Endothelial cell of umbilical vein (primary cell): ENCODE measurements around the gene UIMC1. TPM values are rescaled to one million over a fixed set of nuclear protein-coding genes. Genes with fewer than 3 reads are reported as not detected.

ENCODE experiments used
- BruUV-seq: library from RNA; stranded (reverse); fragments of 400-500 nt; replicated peaks from 2 replicates; lab custom pipeline; 2021; lab: Mats Ljungman, UMichigan
- CTCF ChIA-PET: fragments of 300-600, 350-600 bp; sonication (Branson Sonifier 250); formaldehyde crosslinking; loops from one replicate; lab custom pipeline; 2021; ENCODE audit warnings: antibody characterized with exemption, inconsistent platforms; lab: Charles Lee
- POLR2A ChIA-PET: fragments of 300-600, 350-600 bp; sonication (Branson Sonifier 250); formaldehyde crosslinking; loops from one replicate; lab custom pipeline; 2021; ENCODE audit warnings: antibody characterized with exemption, inconsistent platforms; lab: Charles Lee
- DNase-seq: peaks from one replicate; pipeline ENCODE4 v3.0.0-alpha.2; 2011; ENCODE audit warnings: low read depth, low spot score
- FAIRE-seq: peaks from 2 replicates; lab custom pipeline; 2011; peaks lifted over from hg19 to GRCh38; lab: Jason Lieb, UNC
- H2AFZ ChIP-seq: 2 replicates; pipeline ENCODE4 v1.6.0; 2012; ENCODE audit warnings: low read depth, low read length, control low read depth, inconsistent platforms
- H3K27ac ChIP-seq: 2 replicates; pipeline ENCODE4 v1.5.1; 2011; ENCODE audit warnings: low read depth, mild to moderate bottlenecking, control low read depth, low read length, moderate library complexity; ENCODE audit not compliant: insufficient read depth
- H3K27me3 ChIP-seq, 2 experiments: 2 replicates each; pipeline versions ENCODE4 v1.6.0 to v1.6.1; 2011; ENCODE audit warnings: low read length in 2 of 2, mixed read lengths in 1 of 2; ENCODE audit not compliant: control insufficient read depth in 2 of 2, insufficient read depth in 2 of 2
- H3K36me3 ChIP-seq, 2 experiments: 2 replicates in 1 of 2; 3 replicates in 1 of 2; pipeline ENCODE4 v1.5.1; 2011; ENCODE audit warnings: low read length in 2 of 2, mild to moderate bottlenecking in 1 of 2, moderate library complexity in 1 of 2; ENCODE audit not compliant: control insufficient read depth in 2 of 2, insufficient read depth in 2 of 2; ENCODE audit errors: extremely low read depth in 1 of 2
- H3K4me1 ChIP-seq: 3 replicates; pipeline ENCODE4 v1.5.1; 2011; ENCODE audit warnings: mild to moderate bottlenecking, low read length; ENCODE audit not compliant: control insufficient read depth, insufficient read depth; ENCODE audit errors: extremely low read depth
- H3K4me2 ChIP-seq: 2 replicates; pipeline ENCODE4 v1.6.1; 2011; ENCODE audit warnings: low read length, control low read depth, mixed read lengths; ENCODE audit not compliant: insufficient read depth
- H3K4me3 ChIP-seq, 3 experiments: fragments of 200-600 bp in 1 of 3; sonication (generic), shearing (Covaris generic) in 1 of 3; replicated peaks in 1 of 3; 2 replicates each; pipeline ENCODE4 v1.5.1; 2011 to 2016; ENCODE audit warnings: control low read depth in 3 of 3, low read length in 3 of 3, mild to moderate bottlenecking in 2 of 3, inconsistent platforms in 1 of 3, low read depth in 1 of 3, moderate library complexity in 1 of 3; ENCODE audit not compliant: insufficient read depth in 1 of 3
- H3K79me2 ChIP-seq: 2 replicates; pipeline ENCODE4 v1.6.0; 2012; ENCODE audit warnings: low read length, inconsistent platforms; ENCODE audit not compliant: control insufficient read depth, insufficient read depth
- H3K9ac ChIP-seq: replicated peaks from 2 replicates; pipeline ENCODE3; 2011; ENCODE audit warnings: low read length, control low read depth; ENCODE audit not compliant: insufficient read depth; ENCODE audit errors: extremely low read depth
- H3K9me1 ChIP-seq: replicated peaks from 3 replicates; pipeline ENCODE4 v1.6.0; 2011; ENCODE audit warnings: mild to moderate bottlenecking, low read length; ENCODE audit not compliant: control insufficient read depth, insufficient read depth; ENCODE audit errors: extremely low read depth
- H3K9me3 ChIP-seq: replicated peaks from 2 replicates; pipeline ENCODE4 v1.5.1; 2012; ENCODE audit warnings: low read length, inconsistent platforms; ENCODE audit not compliant: control insufficient read depth, insufficient read depth
- H4K20me1 ChIP-seq: replicated peaks from 2 replicates; pipeline ENCODE3; 2011; ENCODE audit warnings: mild to moderate bottlenecking, low read length; ENCODE audit not compliant: control insufficient read depth, insufficient read depth; ENCODE audit errors: extremely low read depth
- EZH2 ChIP-seq: IDR thresholded peaks from 2 replicates; pipeline ENCODE4 v1.6.1; 2012; ENCODE audit warnings: borderline replicate concordance, low read depth, mild to moderate bottlenecking, moderate library complexity, low read length, inconsistent platforms; ENCODE audit not compliant: severe bottlenecking
- FOS ChIP-seq: IDR thresholded peaks from 2 replicates; pipeline ENCODE4 v1.6.1; 2011; ENCODE audit warnings: mild to moderate bottlenecking, low read length, moderate library complexity, borderline replicate concordance; ENCODE audit not compliant: insufficient read depth
- GATA2 ChIP-seq: IDR thresholded peaks from 2 replicates; pipeline ENCODE4 v1.7.0; 2011; ENCODE audit warnings: low read depth, mild to moderate bottlenecking, moderate library complexity, mixed read lengths, low read length; ENCODE audit not compliant: insufficient read length, insufficient read depth
- JUN ChIP-seq: IDR thresholded peaks from 2 replicates; pipeline ENCODE4 v1.6.1; 2011; ENCODE audit warnings: borderline replicate concordance, low read depth; ENCODE audit not compliant: insufficient read length, insufficient read depth
- POLR2A ChIP-seq: IDR thresholded peaks from 2 replicates; pipeline ENCODE4 v1.6.1; 2012; ENCODE audit warnings: low read depth, mild to moderate bottlenecking, control low read depth, low read length
- POLR2AphosphoS5 ChIP-seq: IDR thresholded peaks from 2 replicates; pipeline ENCODE4 v1.6.1; 2012; ENCODE audit warnings: low read depth, mild to moderate bottlenecking, control low read depth, low read length, moderate library complexity; ENCODE audit not compliant: insufficient read depth
- dilution Hi-C: fragments of 300-500 bp; cut with MboI; formaldehyde crosslinking; loops from one replicate; pipeline ENCODE4 v1.15.0; 2019; ENCODE audit warnings: low sequenced_read_pairs; ENCODE audit not compliant: extremely low pct_ligation_motif_present
- intact Hi-C: fragments of 100-400 bp; cut with micrococcal nuclease; formaldehyde crosslinking; loops from one replicate; pipeline ENCODE4 v1.10.0; 2022
- polyA plus RNA-seq, 4 experiments: library from polyadenylated mRNA; depleted of rRNA in 3 of 4; stranded (reverse) in 3 of 4; unstranded in 1 of 4; fragments of >200 nt; gene quantifications; 2 replicates each; pipeline versions ENCODE4 v1.2.1 to v1.2.3, GENCODE V29; 2011 to 2012; ENCODE audit warnings: missing spikeins in 1 of 4
- total RNA-seq: library from RNA; stranded (reverse); gene quantifications from 2 replicates; pipeline ENCODE4 v1.2.3, GENCODE V29; 2021
- TF ChIP-seq, protein P1 (sequence below), 2 donors: IDR thresholded peaks; 1 replicate in 1 of 2; 2 replicates in 1 of 2; pipeline ENCODE4 v1.5.1; 2011; ENCODE audit warnings: low read length in 2 of 2, mild to moderate bottlenecking in 2 of 2, moderate library complexity in 2 of 2, control low read depth in 1 of 2, inconsistent platforms in 1 of 2, low read depth in 1 of 2; ENCODE audit not compliant: insufficient read depth in 1 of 2; ENCODE audit errors: extremely low read depth in 1 of 2

UIMC1 gene
- total and polyA plus RNA-seq, 2 donors (not counting 3 experiments of a cell fraction or from before 2014, with no cell fraction given): 17.2 to 60.1 TPM

GRCh38 chr5:176892663-176893062 lies 113.9 kb downstream of the UIMC1 start:
- dilution Hi-C loops: no loop called here
- H4K20me1 ChIP-seq: no peaks in the 10 kb centered on the region
- TF ChIP-seq POLR2A (no peak), POLR2AphosphoS5 (no peak), JUN (no peak), FOS (no peak), EZH2 (no peak), GATA2 (no peak)
- TF ChIP-seq, protein P1, sequence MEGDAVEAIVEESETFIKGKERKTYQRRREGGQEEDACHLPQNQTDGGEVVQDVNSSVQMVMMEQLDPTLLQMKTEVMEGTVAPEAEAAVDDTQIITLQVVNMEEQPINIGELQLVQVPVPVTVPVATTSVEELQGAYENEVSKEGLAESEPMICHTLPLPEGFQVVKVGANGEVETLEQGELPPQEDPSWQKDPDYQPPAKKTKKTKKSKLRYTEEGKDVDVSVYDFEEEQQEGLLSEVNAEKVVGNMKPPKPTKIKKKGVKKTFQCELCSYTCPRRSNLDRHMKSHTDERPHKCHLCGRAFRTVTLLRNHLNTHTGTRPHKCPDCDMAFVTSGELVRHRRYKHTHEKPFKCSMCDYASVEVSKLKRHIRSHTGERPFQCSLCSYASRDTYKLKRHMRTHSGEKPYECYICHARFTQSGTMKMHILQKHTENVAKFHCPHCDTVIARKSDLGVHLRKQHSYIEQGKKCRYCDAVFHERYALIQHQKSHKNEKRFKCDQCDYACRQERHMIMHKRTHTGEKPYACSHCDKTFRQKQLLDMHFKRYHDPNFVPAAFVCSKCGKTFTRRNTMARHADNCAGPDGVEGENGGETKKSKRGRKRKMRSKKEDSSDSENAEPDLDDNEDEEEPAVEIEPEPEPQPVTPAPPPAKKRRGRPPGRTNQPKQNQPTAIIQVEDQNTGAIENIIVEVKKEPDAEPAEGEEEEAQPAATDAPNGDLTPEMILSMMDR (IDR thresholded peaks at IDR 0.05; ENCODE audit: extremely low read depth in 1 of 2, insufficient read depth in 1 of 2, low read depth in 1 of 2, low read length in 2 of 2): no peak
- FAIRE-seq: no peak
- POLR2A ChIA-PET: no interaction called here
- H3K79me2 ChIP-seq: no peaks in the 10 kb centered on the region
- H3K4me3 ChIP-seq: no peak overlapping the region
- H3K4me1 ChIP-seq: no peaks in the 10 kb centered on the region
- no peak overlapping the region for H3K27ac ChIP-seq
- no peaks in the 10 kb centered on the region for H3K9me3 ChIP-seq
- no peak for DNase-seq
- CTCF ChIA-PET: interaction anchor here (0.7 to 1.9 kb wide), 3 partner anchors 19 to 235 kb away, joined by 3 to 7 read pairs (median 3); no protein-coding TSS in a partner anchor
- H3K9ac ChIP-seq: no peak overlapping the region
- H3K36me3 ChIP-seq: no peaks in the 10 kb centered on the region
- intact Hi-C loops: no loop called here
- H3K9me1 ChIP-seq: no peaks in the 10 kb centered on the region
- H3K27me3 ChIP-seq: peaks cover 2% of the 10 kb centered on the region in 2 experiments
- BruUV-seq: no TSS peak
- no peak overlapping the region for H2AFZ ChIP-seq
- H3K4me2 ChIP-seq: no peak overlapping the region
